ENCODE measurements around the gene PDLIM5. TPM values are rescaled to one million over a fixed set of nuclear protein-coding genes. Genes with fewer than 3 reads are reported as not detected.
A peak's percentile ranks its signal among the peaks of the same experiment; 100 is the strongest.

Gene PDLIM5
- total RNA-seq, 4 donors from 2014 or later: 62.9 to 133 (median 110) TPM

DNA sequence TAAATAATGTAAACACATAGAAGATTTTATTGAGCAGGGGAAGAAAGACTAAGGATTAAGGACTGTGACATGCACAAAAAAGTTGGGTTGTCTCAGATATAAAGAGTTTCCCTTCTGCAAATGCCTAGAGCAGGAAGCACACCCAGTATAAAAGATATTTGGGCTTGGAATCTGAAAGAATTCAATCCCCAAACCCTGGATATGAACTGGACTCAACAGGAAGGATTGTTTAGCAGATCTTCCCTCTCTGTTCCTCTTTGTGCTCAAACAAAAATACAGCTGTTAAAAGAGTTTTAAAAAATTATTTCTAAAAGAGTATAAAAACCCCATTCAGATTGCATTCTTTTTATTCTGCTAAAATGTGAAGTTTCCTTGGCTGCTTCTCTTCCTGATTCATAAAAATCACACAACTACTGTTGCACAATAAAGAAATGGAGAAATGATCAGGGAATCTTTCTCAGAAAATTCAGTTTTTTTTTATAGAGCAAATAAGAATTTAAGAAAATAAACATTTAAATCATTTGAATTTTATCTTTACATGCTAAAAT lies 71.4 kb downstream of the PDLIM5 start:
- intact Hi-C loops (cut with DNase I; ENCODE audit: low total_unique reads): loop anchor here (5.0 kb wide), 1 partner anchor 71 kb away; the partner anchor contains the start of gene PDLIM5

DNA sequence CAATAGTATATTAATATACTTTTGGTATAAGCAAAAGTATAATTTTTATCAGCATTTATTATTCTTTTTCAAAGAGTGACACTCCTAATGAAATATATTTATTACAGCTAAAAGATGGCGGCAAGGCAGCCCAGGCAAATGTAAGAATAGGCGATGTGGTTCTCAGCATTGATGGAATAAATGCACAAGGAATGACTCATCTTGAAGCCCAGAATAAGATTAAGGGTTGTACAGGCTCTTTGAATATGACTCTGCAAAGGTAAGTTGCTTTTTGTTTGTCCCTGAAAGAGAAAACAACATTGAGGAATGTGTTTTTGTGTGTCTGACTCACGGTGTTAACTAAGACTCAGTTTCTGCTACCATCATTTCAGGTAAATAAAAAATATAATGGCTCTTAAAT lies 71.9 kb downstream of the PDLIM5 start:
- in situ Hi-C loops (cut with MboI; ENCODE audit: low pct_ligation_motif_present in 1 of 4, low pct_unique_long_range_greater_than_20kb in 1 of 4, low sequenced_read_pairs in 3 of 4) (no loop called here), intact Hi-C loops (cut with DNase I; ENCODE audit: low total_unique reads) (loop anchor here (5.0 kb wide), 1 partner anchor 71 kb away; the partner anchor contains the start of gene PDLIM5)
- H3K27ac ChIP-seq: peak overlapping the region; percentile 1 to 72 (median 39)
- H3K9me3 ChIP-seq: no peaks in the 10 kb centered on the region
- no peak overlapping the region for H3K4me3 ChIP-seq
- H3K4me1 ChIP-seq: peaks cover 14 to 59% (median 17%) of the 10 kb centered on the region in 4 donors
- WGBS, 2 donors (ENCODE audit: low coverage in 1 of 2): 90 to 96% methylated on average over 3 of the region's 3 CpGs
- DNase-seq: no peak
- TF ChIP-seq POLR2A (IDR thresholded peaks at IDR 0.05) (no peak), POLR2AphosphoS5 (IDR thresholded peaks at IDR 0.05) (no peak), EP300 (IDR thresholded peaks at IDR 0.05; ENCODE audit: low read depth) (no peak)
- TF ChIP-seq, protein P1, sequence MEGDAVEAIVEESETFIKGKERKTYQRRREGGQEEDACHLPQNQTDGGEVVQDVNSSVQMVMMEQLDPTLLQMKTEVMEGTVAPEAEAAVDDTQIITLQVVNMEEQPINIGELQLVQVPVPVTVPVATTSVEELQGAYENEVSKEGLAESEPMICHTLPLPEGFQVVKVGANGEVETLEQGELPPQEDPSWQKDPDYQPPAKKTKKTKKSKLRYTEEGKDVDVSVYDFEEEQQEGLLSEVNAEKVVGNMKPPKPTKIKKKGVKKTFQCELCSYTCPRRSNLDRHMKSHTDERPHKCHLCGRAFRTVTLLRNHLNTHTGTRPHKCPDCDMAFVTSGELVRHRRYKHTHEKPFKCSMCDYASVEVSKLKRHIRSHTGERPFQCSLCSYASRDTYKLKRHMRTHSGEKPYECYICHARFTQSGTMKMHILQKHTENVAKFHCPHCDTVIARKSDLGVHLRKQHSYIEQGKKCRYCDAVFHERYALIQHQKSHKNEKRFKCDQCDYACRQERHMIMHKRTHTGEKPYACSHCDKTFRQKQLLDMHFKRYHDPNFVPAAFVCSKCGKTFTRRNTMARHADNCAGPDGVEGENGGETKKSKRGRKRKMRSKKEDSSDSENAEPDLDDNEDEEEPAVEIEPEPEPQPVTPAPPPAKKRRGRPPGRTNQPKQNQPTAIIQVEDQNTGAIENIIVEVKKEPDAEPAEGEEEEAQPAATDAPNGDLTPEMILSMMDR (IDR thresholded peaks at IDR 0.05): no peak
- H3K36me3 ChIP-seq: no peaks in the 10 kb centered on the region
- no peaks in the 10 kb centered on the region for H3K27me3 ChIP-seq

More for the DNA sequence above, 71.4 kb downstream of the PDLIM5 start:
- no peak overlapping the region for H3K4me3 ChIP-seq
- H3K36me3 ChIP-seq: no peaks in the 10 kb centered on the region
- no peak for DNase-seq
- TF ChIP-seq EP300 (IDR thresholded peaks at IDR 0.05; ENCODE audit: low read depth) (no peak), POLR2A (IDR thresholded peaks at IDR 0.05) (no peak), POLR2AphosphoS5 (IDR thresholded peaks at IDR 0.05) (no peak)
- TF ChIP-seq, protein P1 (IDR thresholded peaks at IDR 0.05): no peak
- in situ Hi-C loops (cut with MboI; ENCODE audit: low pct_ligation_motif_present in 1 of 4, low pct_unique_long_range_greater_than_20kb in 1 of 4, low sequenced_read_pairs in 3 of 4): no loop called here
- H3K27me3 ChIP-seq: no peaks in the 10 kb centered on the region
- H3K4me1 ChIP-seq: peaks cover 16 to 63% (median 17%) of the 10 kb centered on the region in 4 donors
- peak overlapping the region; percentile 20 to 72 (median 55) for H3K27ac ChIP-seq
- no peaks in the 10 kb centered on the region for H3K9me3 ChIP-seq

DNA sequence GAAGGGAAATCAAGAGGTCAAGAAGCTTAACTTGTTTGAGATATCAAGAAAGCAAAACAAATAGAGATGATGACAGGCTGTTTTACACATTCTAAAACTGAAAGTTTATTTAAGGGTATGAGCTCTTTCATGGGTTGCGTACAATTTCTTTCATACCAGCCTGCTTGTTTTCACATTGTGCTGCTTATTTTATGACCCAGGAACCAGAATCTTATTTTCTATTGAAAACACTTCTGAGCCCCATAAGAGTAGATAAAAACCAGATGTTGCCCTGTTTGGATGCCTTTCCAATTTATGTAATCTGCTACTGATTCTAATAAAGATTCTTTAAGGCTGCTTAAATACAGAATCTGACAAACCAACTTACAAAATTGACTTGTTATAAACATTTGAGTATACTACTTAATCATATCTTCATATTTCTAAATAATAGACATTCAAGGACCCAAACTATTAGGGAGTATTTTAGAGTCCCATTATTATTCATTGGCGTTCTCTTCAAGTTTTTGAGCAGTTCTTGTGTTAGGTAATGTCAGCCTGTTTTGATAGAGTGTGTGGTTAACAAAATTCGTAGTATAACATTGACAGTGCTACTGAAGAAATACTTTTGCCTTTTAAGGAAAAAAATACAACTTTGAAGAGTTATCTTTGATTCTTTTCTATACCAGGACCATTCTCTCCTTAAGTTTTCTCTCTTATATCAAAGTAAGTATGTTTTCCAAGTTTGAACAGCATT lies 74.4 kb downstream of the PDLIM5 start:
- TF ChIP-seq EP300 (IDR thresholded peaks at IDR 0.05; ENCODE audit: low read depth) (no peak), POLR2AphosphoS5 (IDR thresholded peaks at IDR 0.05) (peak in 2 of 3 donors; percentile 39 to 46)
- TF ChIP-seq, protein P1 (IDR thresholded peaks at IDR 0.05): no peak
- Histone ChIP-seq H3K36me3 (no peaks in the 10 kb centered on the region), H3K9me3 (no peaks in the 10 kb centered on the region), H3K4me1 (peaks cover 8 to 50% (median 17%) of the 10 kb centered on the region in 4 donors), H3K27ac (peak overlapping the region; percentile 47 to 72 (median 62)), H3K4me3 (no peak overlapping the region), H3K27me3 (no peaks in the 10 kb centered on the region)
- no peak for DNase-seq
- in situ Hi-C loops (cut with MboI; ENCODE audit: low pct_ligation_motif_present in 1 of 4, low pct_unique_long_range_greater_than_20kb in 1 of 4, low sequenced_read_pairs in 3 of 4) (no loop called here), intact Hi-C loops (cut with DNase I; ENCODE audit: low total_unique reads) (no loop called here)
- WGBS, 2 donors (ENCODE audit: low coverage in 1 of 2): 48 to 58% methylated on average over 3 of the region's 3 CpGs

DNA sequence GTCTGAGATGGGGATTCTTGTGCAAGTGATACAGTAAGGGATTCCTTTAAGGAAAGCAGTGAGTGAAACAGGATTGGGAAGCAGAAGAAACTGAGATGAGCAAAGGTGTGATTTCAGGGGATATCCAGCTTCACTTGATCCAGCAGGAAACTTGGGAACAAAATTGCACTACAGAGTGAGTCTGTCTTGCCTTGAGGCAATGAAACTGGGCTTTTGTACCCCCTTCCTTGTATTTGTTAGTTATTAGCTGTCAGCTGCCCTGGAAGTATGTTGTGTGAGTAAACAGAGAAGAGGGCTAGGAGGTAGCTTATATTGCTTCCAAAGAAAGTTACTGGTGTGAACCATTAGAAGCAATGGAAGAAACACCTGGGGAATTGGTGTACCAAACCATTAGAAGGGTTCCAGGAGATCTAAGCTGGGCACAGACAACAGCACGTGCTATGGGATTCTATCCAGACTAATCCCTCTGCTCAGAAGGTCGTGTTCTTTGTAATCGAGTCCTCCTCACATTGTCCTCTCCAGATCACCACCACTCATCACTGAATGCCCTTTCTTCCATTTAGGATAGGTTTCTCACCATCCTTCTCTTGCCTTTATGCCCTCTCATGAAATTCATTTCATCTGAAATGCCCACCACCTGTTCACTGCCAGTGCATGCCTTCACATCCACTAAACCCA lies 76.0 kb downstream of the PDLIM5 start:
- Histone ChIP-seq H3K4me3 (no peak overlapping the region), H3K27ac (peak overlapping the region in 2 of 4 donors; percentile 34 to 72), H3K36me3 (no peaks in the 10 kb centered on the region), H3K9me3 (no peaks in the 10 kb centered on the region), H3K27me3 (no peaks in the 10 kb centered on the region), H3K4me1 (peaks cover 8 to 47% (median 15%) of the 10 kb centered on the region in 4 donors)
- TF ChIP-seq, protein P1 (IDR thresholded peaks at IDR 0.05): no peak
- no peak for TF ChIP-seq POLR2A (IDR thresholded peaks at IDR 0.05)
- no peak for TF ChIP-seq EP300 (IDR thresholded peaks at IDR 0.05; ENCODE audit: low read depth)
- no peak for TF ChIP-seq POLR2AphosphoS5 (IDR thresholded peaks at IDR 0.05)
- intact Hi-C loops (cut with DNase I; ENCODE audit: low total_unique reads) (loop anchor here (1.0 kb wide), 1 partner anchor 24 kb away; no protein-coding TSS in a partner anchor), in situ Hi-C loops (cut with MboI; ENCODE audit: low pct_ligation_motif_present in 1 of 4, low pct_unique_long_range_greater_than_20kb in 1 of 4, low sequenced_read_pairs in 3 of 4) (no loop called here)
- 94 to 98% methylated on average over 3 of the region's 3 CpGs for WGBS, 2 donors (ENCODE audit: low coverage in 1 of 2)
- DNase-seq: no peak

All from transverse colon (tissue), 4 donors.